ENCODE data around the gene SKAP2. TPM values are rescaled to one million over a fixed set of nuclear protein-coding genes. Genes with fewer than 3 reads are reported as not detected.

Gene SKAP2
- total RNA-seq, 1 experiment from 2014 or later, result 3.2 TPM

DNA sequence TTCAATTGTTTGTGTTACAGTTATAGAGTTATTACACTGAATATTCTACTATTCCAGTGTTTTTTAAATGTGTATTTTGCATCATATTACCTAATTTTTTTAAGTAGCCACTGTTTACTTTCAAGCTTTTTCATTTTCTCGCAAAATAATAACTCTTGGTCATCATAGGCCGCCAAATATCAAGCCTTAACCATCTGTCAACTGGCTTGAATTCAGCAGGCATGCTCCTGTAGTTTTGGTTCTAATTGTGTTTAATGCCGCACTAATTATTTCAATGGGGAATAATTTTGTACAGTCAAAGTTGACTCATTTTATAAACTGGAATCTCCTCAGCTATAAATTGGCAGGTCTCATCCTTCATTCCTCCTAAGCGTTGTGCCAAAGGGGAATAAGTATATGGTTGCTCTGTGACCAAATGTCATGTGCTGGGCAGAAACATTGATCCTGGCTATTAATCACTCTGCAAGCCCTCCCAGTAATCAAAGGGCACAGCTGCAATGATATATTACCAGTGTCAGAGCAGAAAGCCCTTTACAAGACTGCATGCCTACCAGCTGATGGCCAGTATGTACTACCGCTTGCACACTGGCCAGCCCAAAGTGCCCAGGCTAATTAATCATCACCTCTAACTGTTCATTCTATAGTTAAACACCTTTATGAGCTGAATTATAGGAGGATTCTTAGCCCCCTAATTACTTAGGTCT lies 74.8 kb downstream of the SKAP2 start:
- Histone ChIP-seq H2AFZ (ENCODE audit: low read length) (no peak overlapping the region), H4K20me1 (ENCODE audit: control insufficient read depth, insufficient read depth, insufficient read length) (no peaks in the 10 kb centered on the region), H4K5ac (ENCODE audit: insufficient read length, low read depth, low read length) (no peak overlapping the region), H3K27ac (ENCODE audit: insufficient read length, low read depth, low read length) (no peak overlapping the region), H3K79me2 (ENCODE audit: insufficient read depth, low read length) (no peaks in the 10 kb centered on the region), H2BK12ac (ENCODE audit: insufficient read length, low read depth, low read length) (no peak overlapping the region), H2BK15ac (ENCODE audit: low read depth, low read length) (no peak overlapping the region), H3K4ac (ENCODE audit: low read depth, low read length) (no peak overlapping the region), H4K8ac (replicated peaks; ENCODE audit: insufficient read length, low read depth, low read length) (no peak overlapping the region), H2BK120ac (ENCODE audit: low read depth, low read length, poor library complexity, severe bottlenecking) (no peak overlapping the region), H3K9me3 (ENCODE audit: control insufficient read depth, low read depth, low read length) (no peaks in the 10 kb centered on the region), H3T11ph (ENCODE audit: low read length) (no peak overlapping the region), H2BK20ac (ENCODE audit: low read depth, low read length, poor library complexity, severe bottlenecking) (no peak overlapping the region), H3K9ac (ENCODE audit: extremely low read depth, insufficient read length, low read length) (no peak overlapping the region), H3K14ac (ENCODE audit: insufficient read depth, low read length) (no peak overlapping the region), H4K91ac (ENCODE audit: insufficient read length, low read depth, low read length) (no peak overlapping the region), H3K4me1 (ENCODE audit: insufficient read depth, low read length) (no peaks in the 10 kb centered on the region; the same call in 1 of the 2 replicates), H2BK5ac (ENCODE audit: insufficient read length, low read length) (no peak overlapping the region), H3K18ac (ENCODE audit: insufficient read length, low read depth, low read length) (no peak overlapping the region), H3K56ac (ENCODE audit: insufficient read length, low read depth, low read length) (no peak overlapping the region), H3K23ac (ENCODE audit: insufficient read length, low read depth, low read length) (no peak overlapping the region), H3K4me2 (ENCODE audit: insufficient read depth, insufficient read length, low read length) (no peak overlapping the region), H3K79me1 (ENCODE audit: insufficient read depth, low read depth, low read length, poor library complexity, severe bottlenecking) (no peaks in the 10 kb centered on the region), H3K23me2 (ENCODE audit: insufficient read length, low read depth, low read length, poor library complexity, severe bottlenecking) (no peaks in the 10 kb centered on the region), H3K27me3 (ENCODE audit: insufficient read depth, low read length) (no peaks in the 10 kb centered on the region), H2AK5ac (ENCODE audit: insufficient read length, low read length) (no peak overlapping the region)
- WGBS (ENCODE audit: extremely low coverage, insufficient read length, low lambda C conversion rate), result no CpG with 5 or more reads among the region's 5 CpGs
- no peak for TF ChIP-seq CTCF (conservative IDR thresholded peaks at IDR 0.05)
- Mint-ChIP-seq H3K27ac (no peak overlapping the region), H3K4me3 (no peak overlapping the region), H3K4me1 (peaks cover 9 to 14% of the 10 kb centered on the region in 2 experiments), H3K27me3 (ENCODE audit: low read depth) (no peaks in the 10 kb centered on the region), H3K36me3 (ENCODE audit: insufficient read depth in 1 of 3, low read depth in 3 of 3) (no peaks in the 10 kb centered on the region), H3K9me3 (no peaks in the 10 kb centered on the region)
- no peak for DNase-seq

All from H9 (cell line).